ENCODE results near the gene FBXO47.

FBXO47 gene

GRCh38 chr17:38994026-38994425 is 26.8 kb upstream of the FBXO47 start:
- TF ChIP-seq ZBTB20 (tag by site-specific recombination; IDR thresholded peaks at IDR 0.05), result no peak
- no peak for TF ChIP-seq ZNF121 (tag by site-specific recombination; IDR thresholded peaks at IDR 0.05)
- TF ChIP-seq ZNF792 (tag by site-specific recombination; IDR thresholded peaks at IDR 0.05), result no peak
- no peak for TF ChIP-seq TRIM28 (IDR thresholded peaks at IDR 0.05; ENCODE audit: borderline replicate concordance, low read length)
- TF ChIP-seq, protein P1, sequence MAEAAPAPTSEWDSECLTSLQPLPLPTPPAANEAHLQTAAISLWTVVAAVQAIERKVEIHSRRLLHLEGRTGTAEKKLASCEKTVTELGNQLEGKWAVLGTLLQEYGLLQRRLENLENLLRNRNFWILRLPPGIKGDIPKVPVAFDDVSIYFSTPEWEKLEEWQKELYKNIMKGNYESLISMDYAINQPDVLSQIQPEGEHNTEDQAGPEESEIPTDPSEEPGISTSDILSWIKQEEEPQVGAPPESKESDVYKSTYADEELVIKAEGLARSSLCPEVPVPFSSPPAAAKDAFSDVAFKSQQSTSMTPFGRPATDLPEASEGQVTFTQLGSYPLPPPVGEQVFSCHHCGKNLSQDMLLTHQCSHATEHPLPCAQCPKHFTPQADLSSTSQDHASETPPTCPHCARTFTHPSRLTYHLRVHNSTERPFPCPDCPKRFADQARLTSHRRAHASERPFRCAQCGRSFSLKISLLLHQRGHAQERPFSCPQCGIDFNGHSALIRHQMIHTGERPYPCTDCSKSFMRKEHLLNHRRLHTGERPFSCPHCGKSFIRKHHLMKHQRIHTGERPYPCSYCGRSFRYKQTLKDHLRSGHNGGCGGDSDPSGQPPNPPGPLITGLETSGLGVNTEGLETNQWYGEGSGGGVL (tag by site-specific recombination; IDR thresholded peaks at IDR 0.05), result no peak
- no peak for TF ChIP-seq ZBTB49 (tag by site-specific recombination; IDR thresholded peaks at IDR 0.05; ENCODE audit: low read depth)
- no peak for TF ChIP-seq ZNF654 (tag by site-specific recombination; IDR thresholded peaks at IDR 0.05; ENCODE audit: low read depth)
- no peak for TF ChIP-seq ZNF768 (tag by site-specific recombination; IDR thresholded peaks at IDR 0.05)
- TF ChIP-seq ZNF223 (tag by site-specific recombination; IDR thresholded peaks at IDR 0.05), result no peak
- TF ChIP-seq, protein P2, sequence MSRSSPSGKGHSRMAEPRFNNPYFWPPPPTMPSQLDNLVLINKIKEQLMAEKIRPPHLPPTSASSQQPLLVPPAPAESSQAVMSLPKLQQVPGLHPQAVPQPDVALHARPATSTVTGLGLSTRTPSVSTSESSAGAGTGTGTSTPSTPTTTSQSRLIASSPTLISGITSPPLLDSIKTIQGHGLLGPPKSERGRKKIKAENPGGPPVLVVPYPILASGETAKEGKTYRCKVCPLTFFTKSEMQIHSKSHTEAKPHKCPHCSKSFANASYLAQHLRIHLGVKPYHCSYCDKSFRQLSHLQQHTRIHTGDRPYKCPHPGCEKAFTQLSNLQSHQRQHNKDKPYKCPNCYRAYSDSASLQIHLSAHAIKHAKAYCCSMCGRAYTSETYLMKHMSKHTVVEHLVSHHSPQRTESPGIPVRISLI (tag by site-specific recombination; IDR thresholded peaks at IDR 0.05), result no peak
- no peak for TF ChIP-seq OSR2 (tag by site-specific recombination; IDR thresholded peaks at IDR 0.05)
- POLR2A ChIA-PET, result no interaction called here
- no peaks in the 10 kb centered on the region for H3K4me1 ChIP-seq (ENCODE audit: control insufficient read depth, insufficient read depth, low read length)
- H3K9me3 ChIP-seq (ENCODE audit: control insufficient read depth, insufficient read depth, low read depth, low read length), result no peaks in the 10 kb centered on the region
- no peak overlapping the region for H3K4me3 ChIP-seq (ENCODE audit: low read depth, low read length)
- CTCF ChIA-PET, result interaction anchor here (0.6 to 2.9 kb wide), 6 partner anchors 10 to 356 kb away, joined by 3 to 26 read pairs (median 4); no protein-coding TSS in a partner anchor
- no peak overlapping the region for H3K27ac ChIP-seq (ENCODE audit: extremely low read depth, low read depth, low read length)
- no peaks in the 10 kb centered on the region for H3K36me3 ChIP-seq (ENCODE audit: control insufficient read depth in 2 of 2, insufficient read depth in 1 of 2, low read length in 2 of 2)

- TF ChIP-seq ZNF670 (tag by site-specific recombination; IDR thresholded peaks at IDR 0.05; ENCODE audit: low read depth) (no peak), EGR2 (tag by site-specific recombination; IDR thresholded peaks at IDR 0.05; ENCODE audit: low read depth) (no peak), ZNF660 (tag by site-specific recombination; IDR thresholded peaks at IDR 0.05) (no peak), KLF10 (tag by site-specific recombination; IDR thresholded peaks at IDR 0.05) (no peak), GLIS1 (tag by site-specific recombination; IDR thresholded peaks at IDR 0.05) (no peak), ZNF416 (tag by site-specific recombination; IDR thresholded peaks at IDR 0.05) (no peak), ZNF2 (tag by site-specific recombination; IDR thresholded peaks at IDR 0.05) (no peak), ZNF596 (tag by site-specific recombination; IDR thresholded peaks at IDR 0.05) (no peak), BCL11B (tag by site-specific recombination; IDR thresholded peaks at IDR 0.05; ENCODE audit: low read depth) (no peak), ZSCAN23 (tag by site-specific recombination; IDR thresholded peaks at IDR 0.05) (no peak), ZNF391 (tag by site-specific recombination; IDR thresholded peaks at IDR 0.05; ENCODE audit: borderline replicate concordance, low read depth) (no peak)
- CTCF ChIA-PET, result interaction anchor here (0.6 to 10.0 kb wide), 21 partner anchors 9 to 318 kb away, joined by 3 to 266 read pairs (median 10); partner anchors contain the start of genes ARL5C, LASP1 and PLXDC1
- no peaks in the 10 kb centered on the region for H3K36me3 ChIP-seq (ENCODE audit: control insufficient read depth in 2 of 2, insufficient read depth in 1 of 2, low read length in 2 of 2)
- POLR2A ChIA-PET, result interaction anchor here (1.0 to 3.1 kb wide), 2 partner anchors 115 to 169 kb away, joined by 3 to 37 read pairs; partner anchors contain the start of gene LASP1
- no peak overlapping the region for H3K4me3 ChIP-seq (ENCODE audit: low read depth, low read length)
- peaks cover 6% of the 10 kb centered on the region for H3K4me1 ChIP-seq (ENCODE audit: control insufficient read depth, insufficient read depth, low read length)
- no peak overlapping the region for H3K27ac ChIP-seq (ENCODE audit: extremely low read depth, low read depth, low read length)
- H3K9me3 ChIP-seq (ENCODE audit: control insufficient read depth, insufficient read depth, low read depth, low read length), result no peaks in the 10 kb centered on the region
These were observed 17.5 kb upstream of the FBXO47 start for GRCh38 chr17:38984666-38985065.

Measured in HEK293 (cell line).